Activated CD4-positive, alpha-beta T cell treated with anti-CD3 and anti-CD28 coated beads, Interleukin-2, amount 50 U/mL, for 48 hours (primary cell): ENCODE data around the gene GOLT1B.
A peak's percentile ranks its signal among the peaks of the same experiment; 100 is the strongest.
"Not testable (repeated sequence)": the region's sequence is repeated elsewhere in the genome, so short reads cannot be mapped to it uniquely, and the experiment has no call there.

Source experiments
- DNase-seq, 2 experiments: peaks; one replicate each; pipeline ENCODE4 v3.0.0-alpha.2; 2020

GOLT1B gene

DNA sequence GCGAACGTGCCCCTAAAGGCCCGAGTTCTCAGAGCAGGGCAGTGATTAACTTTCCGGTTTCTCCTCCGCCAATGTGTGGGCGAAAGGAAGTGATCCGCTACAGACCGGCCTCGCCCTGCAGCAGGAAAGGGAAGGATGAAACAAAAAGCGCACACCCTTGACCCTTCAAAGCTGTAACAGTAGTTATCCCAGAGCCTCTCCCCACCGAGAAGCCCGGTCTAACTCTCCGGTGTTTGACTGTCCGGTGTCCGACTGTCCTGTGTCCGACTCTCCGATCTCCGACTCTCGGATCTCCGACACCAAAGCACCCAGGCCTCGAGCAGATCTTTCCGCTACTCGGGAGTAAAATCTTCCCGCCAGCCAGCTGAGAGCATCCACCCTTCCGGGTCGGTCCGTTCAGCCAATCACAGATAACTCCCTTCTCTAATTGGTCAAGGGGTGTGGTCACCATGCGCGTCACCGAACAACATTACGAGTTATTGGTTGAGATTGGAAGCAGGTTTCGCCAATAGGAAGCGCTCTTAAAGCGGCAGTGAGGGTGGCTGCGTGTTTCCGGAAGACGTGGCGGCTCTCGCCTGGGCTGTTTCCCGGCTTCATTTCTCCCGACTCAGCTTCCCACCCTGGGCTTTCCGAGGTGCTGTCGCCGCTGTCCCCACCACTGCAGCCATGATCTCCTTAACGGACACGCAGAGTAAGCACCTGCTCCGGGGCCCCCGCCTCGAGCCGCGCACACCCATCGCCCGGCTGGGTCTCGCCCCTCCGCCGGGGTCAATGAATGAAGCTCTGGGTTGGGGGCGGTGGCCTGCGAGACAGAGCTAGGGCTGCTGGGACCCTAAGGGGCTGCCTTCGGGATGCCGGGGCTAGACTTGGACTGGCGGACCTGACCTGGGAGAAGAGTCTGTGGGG, at the start of gene GOLT1B, which contains the start of gene RECQL:
Gene GOLT1B (plus strand): TSS at position 532 of the 906 bp plus-strand sequence. CDS start 135 bp downstream, at position 667.
Gene RECQL (minus strand): TSS at position 378 of the 906 bp plus-strand sequence. CDS start 2,065 bp downstream, outside the sequence.
- peak; percentile 85 to 89 for DNase-seq

DNA sequence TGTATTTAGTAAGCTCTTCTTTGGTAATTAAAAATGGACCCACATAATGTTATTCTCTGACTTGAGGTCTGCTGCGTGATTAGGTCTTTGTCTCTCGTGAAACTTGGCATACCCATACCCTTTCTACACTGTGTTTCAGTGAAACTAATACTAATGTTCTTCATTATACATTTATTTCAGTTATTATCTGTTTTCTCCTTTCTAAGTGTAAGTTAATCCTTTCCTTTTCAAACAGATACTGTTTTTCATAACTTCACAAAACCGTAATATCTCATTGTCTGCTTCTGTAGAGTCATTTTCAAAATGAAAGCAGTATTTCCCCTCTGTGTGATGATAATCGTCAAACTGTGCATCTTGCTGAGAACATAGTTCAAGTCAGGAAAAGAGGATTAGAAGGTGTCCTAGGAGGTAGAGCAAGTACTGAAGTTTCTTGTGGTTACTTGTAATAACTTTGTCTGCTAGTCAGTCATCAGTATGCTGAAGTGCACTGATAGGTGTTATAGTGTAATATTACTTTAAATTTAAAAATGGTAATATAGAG, 48.2 kb upstream of the GOLT1B start:
- DNase-seq, result no peak

DNA sequence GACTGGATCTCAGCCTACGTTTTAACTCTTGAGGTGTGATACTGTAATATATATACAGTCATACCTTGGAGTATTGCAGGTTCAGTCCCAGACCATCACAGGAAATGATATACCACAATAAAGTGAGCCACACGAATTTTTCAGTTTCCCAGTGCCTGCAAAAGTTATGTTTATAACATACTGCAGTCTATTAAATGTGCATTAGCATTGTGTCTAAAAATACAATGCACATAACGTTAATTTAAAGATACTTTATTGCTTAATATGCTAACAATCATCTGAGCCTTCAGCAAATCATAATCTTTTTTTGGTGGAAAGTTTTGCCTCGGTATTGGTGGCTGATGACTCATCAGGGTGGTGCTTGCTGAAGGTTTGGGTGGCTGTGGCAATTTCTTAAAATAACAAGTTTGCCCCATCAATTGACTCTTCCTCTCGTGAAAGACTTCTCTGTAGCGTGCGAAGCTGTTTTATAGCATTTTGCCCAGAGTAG, 45.3 kb upstream of the GOLT1B start:
- DNase-seq, result peak; percentile 11 to 37

- no peak for DNase-seq
Observed at GRCh38 chr12:21459474-21459873, 42.1 kb upstream of the GOLT1B start.

- DNase-seq, result not testable (repeated sequence)
Observed at GRCh38 chr12:21467334-21467733, 34.3 kb upstream of the GOLT1B start.

DNA sequence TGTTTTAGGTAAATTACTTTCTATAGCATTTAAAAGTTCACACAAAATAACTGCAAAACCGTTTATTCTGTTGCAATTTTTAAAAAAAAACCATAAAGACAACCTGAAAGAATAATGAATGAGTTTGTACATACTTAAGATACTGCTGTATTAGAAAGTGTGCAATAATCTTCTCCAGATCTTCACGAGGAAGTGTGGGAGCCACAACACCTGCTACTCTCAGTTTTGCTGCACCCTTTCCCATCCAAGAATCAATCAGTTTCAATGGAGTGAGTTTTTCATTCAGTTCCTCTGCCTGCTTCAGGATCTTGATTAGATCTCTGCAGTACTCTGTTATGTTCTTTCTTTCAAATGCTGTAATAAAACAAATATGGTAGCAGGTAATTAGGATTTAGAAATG, 30.3 kb upstream of the GOLT1B start:
- no peak for DNase-seq

DNA sequence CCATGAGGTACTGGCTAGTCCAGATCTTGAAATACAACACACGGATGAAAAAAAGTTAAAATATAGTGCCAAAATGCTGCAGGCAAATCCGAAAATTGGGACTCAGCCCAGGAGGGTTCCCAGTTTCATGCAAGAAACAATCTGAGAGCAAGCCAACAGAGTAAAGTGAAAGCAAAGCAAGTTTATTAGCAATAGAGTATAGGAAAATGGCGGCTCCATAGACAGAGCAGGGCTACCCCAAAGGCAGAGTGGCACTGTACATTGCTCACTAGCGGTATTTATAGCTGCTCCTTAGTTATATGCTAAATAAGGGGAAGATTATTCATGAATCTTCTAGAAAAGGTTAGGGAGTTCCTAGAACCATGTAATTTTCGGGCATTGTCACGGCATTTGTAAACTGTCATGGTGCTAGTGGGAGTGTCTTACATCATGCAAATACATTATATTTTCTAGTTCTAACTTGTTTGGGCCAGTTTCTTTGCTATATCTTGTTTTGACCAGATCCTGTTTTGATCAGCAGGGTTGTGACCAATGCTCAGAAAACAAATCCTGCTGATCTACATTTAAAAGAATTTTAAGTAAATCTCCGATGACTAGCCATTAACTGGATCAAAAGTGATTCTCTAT, 29.3 kb upstream of the GOLT1B start:
- no peak for DNase-seq

DNA sequence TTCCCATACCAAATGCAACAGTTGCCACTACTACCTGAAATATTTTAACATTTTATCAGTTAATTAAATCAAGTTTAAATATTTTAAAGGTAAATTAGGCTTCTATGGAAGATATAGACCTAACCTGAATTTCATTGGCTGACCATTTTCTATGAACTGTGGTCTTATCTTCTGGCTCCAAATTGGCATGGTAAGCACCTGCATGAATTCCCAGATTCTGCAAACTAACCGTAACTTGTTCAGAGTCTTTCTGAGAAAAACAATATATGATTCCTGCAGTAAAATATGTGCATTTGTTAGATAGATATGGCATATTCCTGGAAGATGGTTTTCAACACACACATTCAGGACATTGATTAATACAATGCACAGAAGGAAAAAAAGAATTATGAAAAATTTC, 26.0 kb upstream of the GOLT1B start:
- no peak for DNase-seq

GRCh38 chr12:21476949-21477348, 24.6 kb upstream of the GOLT1B start:
- no peak for DNase-seq

DNA sequence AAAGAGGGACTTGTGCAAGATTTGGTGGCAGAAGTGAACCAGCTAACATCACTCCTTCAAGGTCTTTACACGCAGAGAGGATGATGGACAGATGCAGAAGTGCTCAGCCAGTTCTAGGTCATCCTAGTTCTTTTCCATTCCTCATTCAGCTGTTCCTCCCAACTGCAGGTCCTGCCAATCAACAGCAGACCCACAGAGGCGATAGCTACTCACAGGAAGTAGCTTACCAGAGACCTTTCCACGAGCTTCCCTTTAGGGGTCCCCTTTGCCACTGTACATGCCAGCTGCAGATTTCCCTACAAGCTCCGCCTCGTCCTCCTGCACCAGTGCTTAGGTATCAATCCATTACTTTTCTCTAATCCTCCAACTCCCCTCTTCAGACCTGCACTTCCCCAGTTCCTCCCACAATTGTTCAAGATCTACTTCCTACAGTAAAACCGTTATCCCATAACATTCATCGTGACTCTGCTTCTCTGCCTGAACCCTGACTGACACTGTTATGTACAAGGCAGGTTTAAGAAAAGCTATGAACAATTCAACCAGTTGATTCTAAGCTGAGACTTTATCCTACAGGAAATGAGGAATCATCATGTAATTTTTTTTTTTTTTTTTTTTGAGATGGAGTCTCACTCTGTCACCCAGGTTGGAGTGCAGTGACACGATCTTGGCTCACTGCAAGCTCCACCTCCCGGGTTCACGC, 22.7 kb upstream of the GOLT1B start:
- no peak for DNase-seq

- no peak for DNase-seq
Observed at GRCh38 chr12:21483531-21483930, 18.1 kb upstream of the GOLT1B start.

- no peak for DNase-seq
Observed at GRCh38 chr12:21485998-21486397, 15.6 kb upstream of the GOLT1B start.

DNA sequence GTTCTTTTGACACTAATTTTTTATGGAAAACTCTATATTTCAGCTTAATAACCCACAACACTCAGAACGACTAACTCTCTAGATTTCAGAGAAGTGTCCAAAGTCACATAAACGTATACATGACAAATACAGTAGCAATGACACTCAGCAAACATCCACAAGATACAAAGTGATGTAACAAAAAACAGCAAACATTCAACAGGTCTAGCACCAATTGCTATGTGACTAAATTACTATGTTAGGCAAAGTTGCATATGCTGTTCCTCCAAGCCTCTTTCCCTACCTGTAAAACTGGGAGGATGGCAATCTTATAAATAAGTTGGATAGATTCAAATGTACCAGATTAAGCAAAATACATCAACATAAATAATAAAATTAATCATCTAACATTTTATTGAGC, 1.8 kb upstream of the GOLT1B start:
- DNase-seq, result no peak

DNA sequence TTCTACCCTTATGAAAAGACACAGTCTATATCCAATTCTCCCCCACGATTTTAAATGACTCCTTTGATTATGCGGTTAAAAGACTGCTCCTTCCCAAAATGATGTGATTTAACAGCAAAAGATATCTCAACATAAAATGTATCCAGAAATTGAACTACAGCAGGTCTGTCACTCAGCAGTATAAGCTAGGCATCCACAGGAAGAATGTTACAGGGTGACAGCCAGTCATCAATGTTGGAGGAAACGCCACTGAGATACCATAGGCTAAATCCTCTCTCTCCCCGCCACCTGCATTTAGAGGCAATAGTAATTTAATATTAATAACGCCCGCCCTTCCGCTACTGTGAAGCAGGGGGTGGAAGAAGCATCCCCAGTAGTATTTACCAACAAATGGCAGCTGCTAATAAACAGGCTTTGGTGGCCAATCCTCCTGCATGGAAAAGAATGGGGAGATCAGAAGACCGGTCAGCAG, 767 bp upstream of the GOLT1B start:
- DNase-seq, result no peak

GRCh38 chr12:21502164-21502496, 541 bp downstream of the GOLT1B start:
- peak; percentile 38 to 46 for DNase-seq

DNA sequence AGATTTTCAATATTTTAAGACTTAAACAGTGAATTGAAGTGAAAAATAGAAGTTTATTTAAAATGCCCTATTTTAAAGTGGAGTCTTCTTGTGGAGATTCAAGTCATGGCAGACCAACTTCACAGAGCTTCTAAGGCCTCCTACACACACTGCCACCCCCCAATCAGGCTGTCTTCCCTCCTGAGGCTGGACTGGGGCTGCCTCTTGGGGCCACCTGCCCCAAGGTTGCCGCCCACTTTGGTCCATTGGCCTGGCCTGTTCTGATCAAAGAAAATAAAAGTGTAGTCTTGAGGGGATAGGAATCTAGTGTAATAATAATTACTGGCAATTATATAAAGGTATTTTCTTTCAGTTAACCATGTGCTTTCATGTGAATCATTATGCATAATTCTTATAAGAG, 1.3 kb downstream of the GOLT1B start:
- no peak for DNase-seq

- DNase-seq, result no peak
Observed at GRCh38 chr12:21505888-21506287, 4.3 kb downstream of the GOLT1B start.

- no peak for DNase-seq
Observed at GRCh38 chr12:21507849-21508248, 6.3 kb downstream of the GOLT1B start.

- no peak for DNase-seq
Observed at GRCh38 chr12:21509768-21510167, 8.2 kb downstream of the GOLT1B start.

DNA sequence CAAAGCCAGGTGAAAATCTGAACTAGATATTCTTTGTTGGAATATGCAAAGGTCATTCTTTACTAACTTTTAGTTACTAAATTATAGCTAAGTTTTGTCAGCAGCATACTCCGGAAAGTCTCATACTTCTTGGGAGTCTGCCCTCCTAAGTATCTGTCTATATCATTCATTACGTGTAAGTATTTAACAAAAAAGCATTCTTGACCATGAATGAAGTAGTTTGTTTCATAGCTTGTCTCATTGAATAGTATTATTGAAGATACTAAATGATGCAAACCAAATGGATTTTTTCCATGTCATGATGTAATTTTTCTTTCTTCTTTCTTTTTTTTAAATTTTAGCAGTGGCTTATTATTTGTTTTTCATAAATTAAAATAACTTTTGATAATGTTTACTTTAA, 14.7 kb downstream of the GOLT1B start:
- DNase-seq, result no peak

GRCh38 chr12:21518451-21518850, 16.9 kb downstream of the GOLT1B start:
- DNase-seq, result no peak

- DNase-seq, result no peak
Observed at GRCh38 chr12:21521541-21521940, 20.0 kb downstream of the GOLT1B start.

DNA sequence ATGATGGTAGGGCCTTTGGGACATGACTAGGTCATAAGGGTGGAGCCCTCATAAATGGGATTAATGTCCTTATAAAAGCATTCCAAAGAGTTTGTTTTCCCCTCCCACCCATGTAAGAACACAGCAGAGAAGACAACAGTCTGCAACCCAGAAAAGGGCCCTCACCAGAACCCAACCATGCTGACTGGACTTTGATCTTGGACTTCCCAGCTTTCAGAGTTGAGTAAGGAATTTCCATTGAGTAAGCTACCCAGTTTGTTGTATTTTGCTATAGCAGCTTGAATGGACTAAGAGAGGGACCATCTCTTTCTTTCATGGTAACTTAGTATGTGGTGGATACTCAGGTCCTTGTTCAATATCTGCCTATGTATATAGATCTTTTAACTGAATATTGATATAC, 21.6 kb downstream of the GOLT1B start:
- no peak for DNase-seq
